GM10266 (cell line): ENCODE data around the gene ING1.

Experiments
- DNase-seq: peaks from one replicate; pipeline ENCODE4 v3.0.0; 2012; ENCODE audit errors: extremely low spot score
- CTCF ChIP-seq: IDR thresholded peaks from 2 replicates; pipeline ENCODE4 v1.5.1; 2012; ENCODE audit warnings: mild to moderate bottlenecking, low read depth; ENCODE audit not compliant: control insufficient read depth, insufficient read depth; ENCODE audit errors: missing control alignments

ING1 gene

GRCh38 chr13:110766671-110767430 lies 53.4 kb downstream of the ING1 start:
- DNase-seq = no peak
- no peak for TF ChIP-seq CTCF

- DNase-seq = no peak
- no peak for TF ChIP-seq CTCF
Observed at GRCh38 chr13:110767476-110767875, 54.0 kb downstream of the ING1 start.

- DNase-seq = no peak
- no peak for TF ChIP-seq CTCF
Observed at GRCh38 chr13:110769097-110769496, 55.6 kb downstream of the ING1 start.

- TF ChIP-seq CTCF = no peak
Observed at GRCh38 chr13:110770678-110771077, 57.2 kb downstream of the ING1 start.

GRCh38 chr13:110771194-110771593 lies 57.7 kb downstream of the ING1 start:
- DNase-seq = no peak
- TF ChIP-seq CTCF = no peak

More at GRCh38 chr13:110770678-110771077, 57.2 kb downstream of the ING1 start:
- DNase-seq = no peak

- DNase-seq = no peak
- no peak for TF ChIP-seq CTCF
Observed at GRCh38 chr13:110772091-110772984, 58.8 kb downstream of the ING1 start.
